Ramos (cell line): Measurements from ENCODE around the gene PACSIN2.
"Not testable (repeated sequence)": the region's sequence is repeated elsewhere in the genome, so short reads cannot be mapped to it uniquely, and the experiment has no call there.

Source experiments
- in situ Hi-C: fragments of 300-500 bp; cut with MboI; formaldehyde crosslinking; loops from one replicate; pipeline ENCODE4 v1.14.3; 2022; ENCODE audit warnings: low sequenced_read_pairs; ENCODE audit not compliant: unreplicated experiment

The PACSIN2 gene

GRCh38 chr22:43013355-43014315 is 1.3 kb downstream of the PACSIN2 start:
- in situ Hi-C loops, result no loop called here

GRCh38 chr22:43012390-43012789 is 2.6 kb downstream of the PACSIN2 start:
- in situ Hi-C loops, result no loop called here

- in situ Hi-C loops, result no loop called here
These were observed 3.9 kb downstream of the PACSIN2 start for GRCh38 chr22:43011079-43011478.

GRCh38 chr22:43009444-43009843 is 5.5 kb downstream of the PACSIN2 start:
- in situ Hi-C loops, result no loop called here

- in situ Hi-C loops, result no loop called here
These were observed 6.0 kb downstream of the PACSIN2 start for GRCh38 chr22:43008921-43009320.

DNA sequence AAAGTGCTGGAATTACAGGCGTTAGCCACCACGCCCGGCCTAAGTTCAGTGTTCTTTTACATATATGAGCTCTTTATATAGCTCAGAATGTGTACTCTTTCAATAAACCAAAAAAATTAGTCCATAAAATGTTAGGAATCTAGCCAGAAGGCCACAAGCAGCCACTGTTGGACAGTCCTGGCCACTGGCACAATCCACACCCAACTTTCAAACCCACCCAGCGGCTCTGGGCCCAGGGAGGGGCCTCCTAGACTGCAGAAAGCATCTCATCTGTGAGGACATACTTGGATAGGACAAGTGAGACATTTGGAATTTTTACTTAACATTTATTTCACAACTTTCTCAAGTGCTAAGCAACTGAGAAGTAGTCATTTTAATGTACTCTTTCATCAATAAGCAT is 6.4 kb downstream of the PACSIN2 start:
- in situ Hi-C loops, result no loop called here

DNA sequence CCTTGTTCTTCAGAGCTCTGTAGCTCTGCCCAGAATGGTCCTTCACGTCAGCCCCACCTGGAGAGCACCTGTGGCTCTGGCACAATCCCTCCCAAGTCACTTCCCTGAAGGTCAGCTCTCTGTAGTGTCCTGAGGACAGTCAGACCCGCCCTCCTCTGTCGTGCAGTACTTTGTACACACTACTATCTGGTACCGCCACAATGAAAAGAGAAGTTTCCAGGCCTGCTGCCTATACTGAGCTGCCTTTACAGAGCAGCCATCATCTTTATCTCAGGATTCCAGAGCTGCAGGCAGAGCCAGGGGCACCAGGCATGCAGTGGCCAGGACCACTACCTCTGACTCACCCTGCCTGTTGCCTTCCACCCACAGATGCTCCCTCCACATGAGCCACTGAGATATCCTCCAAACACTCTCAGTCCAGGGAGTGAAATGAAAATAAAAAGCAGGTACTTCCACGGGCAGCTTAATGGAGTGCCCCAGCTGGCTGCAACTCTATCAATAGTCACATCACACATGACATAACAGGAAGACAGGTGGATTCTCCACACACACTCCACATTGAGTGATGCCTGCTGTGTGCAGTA is 7.3 kb downstream of the PACSIN2 start:
- in situ Hi-C loops, result no loop called here

GRCh38 chr22:43006753-43007152 is 8.2 kb downstream of the PACSIN2 start:
- in situ Hi-C loops, result no loop called here

DNA sequence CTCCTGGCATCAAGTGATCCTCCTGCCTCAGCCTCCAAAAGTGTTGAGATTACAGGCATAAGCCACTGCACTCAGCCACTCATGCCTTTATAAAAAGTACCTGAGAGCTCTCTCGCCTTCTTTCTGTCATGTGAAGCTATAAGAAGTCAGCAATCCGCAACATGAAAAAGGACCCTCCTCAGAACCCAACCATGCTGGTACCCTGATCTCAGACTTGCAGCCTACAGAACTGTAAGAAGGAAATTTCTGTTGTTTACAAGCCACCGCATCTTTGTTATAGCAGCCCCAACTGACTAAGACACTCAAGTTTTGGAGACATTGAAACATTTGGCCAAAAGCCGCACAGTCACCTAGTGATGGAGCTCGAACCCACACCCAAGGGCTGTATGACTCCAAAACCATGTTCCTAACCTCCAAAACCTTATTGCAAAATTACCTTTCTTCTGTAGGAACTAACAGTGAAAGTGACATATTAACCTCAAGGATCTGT is 8.9 kb downstream of the PACSIN2 start:
- in situ Hi-C loops, result no loop called here

DNA sequence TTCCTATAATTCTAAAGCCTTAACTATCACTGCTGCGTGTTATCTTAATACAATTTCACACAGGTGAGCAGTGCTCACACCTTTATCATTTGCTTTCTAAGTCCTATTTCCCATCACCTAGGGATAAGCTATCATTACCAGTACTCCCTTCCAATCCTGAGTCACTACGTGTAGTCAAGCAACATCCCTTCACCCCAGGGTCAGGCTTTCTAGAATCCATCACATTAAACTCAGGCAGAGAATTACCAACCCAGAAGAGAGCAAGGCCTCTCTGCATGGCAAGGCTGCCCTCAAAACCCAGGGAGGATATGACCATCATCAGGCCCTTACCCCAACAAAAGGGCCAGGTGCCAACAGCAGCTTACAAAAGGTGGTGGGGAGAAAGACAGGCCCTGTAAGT is 9.8 kb downstream of the PACSIN2 start:
- in situ Hi-C loops, result no loop called here

GRCh38 chr22:43004362-43005035 is 10.4 kb downstream of the PACSIN2 start:
- in situ Hi-C loops, result no loop called here

DNA sequence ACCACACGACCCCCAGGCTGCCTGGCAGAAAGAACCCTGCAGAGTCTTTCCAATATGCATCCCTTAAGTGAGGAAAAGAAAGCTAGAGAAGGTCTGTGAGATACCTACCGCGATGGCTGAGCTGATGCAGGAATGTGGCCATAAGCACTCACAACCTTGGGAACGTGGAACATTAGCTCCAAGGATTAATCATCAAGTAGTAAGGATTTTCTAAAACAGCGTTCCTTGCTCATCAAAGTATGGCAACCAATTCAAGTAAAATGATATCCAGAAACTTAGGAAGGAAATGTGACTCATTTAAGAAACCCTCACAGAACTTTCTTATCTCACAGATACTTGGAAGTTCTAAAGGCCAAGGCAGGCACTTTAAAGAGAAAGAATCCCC is 12.8 kb downstream of the PACSIN2 start:
- in situ Hi-C loops, result no loop called here

DNA sequence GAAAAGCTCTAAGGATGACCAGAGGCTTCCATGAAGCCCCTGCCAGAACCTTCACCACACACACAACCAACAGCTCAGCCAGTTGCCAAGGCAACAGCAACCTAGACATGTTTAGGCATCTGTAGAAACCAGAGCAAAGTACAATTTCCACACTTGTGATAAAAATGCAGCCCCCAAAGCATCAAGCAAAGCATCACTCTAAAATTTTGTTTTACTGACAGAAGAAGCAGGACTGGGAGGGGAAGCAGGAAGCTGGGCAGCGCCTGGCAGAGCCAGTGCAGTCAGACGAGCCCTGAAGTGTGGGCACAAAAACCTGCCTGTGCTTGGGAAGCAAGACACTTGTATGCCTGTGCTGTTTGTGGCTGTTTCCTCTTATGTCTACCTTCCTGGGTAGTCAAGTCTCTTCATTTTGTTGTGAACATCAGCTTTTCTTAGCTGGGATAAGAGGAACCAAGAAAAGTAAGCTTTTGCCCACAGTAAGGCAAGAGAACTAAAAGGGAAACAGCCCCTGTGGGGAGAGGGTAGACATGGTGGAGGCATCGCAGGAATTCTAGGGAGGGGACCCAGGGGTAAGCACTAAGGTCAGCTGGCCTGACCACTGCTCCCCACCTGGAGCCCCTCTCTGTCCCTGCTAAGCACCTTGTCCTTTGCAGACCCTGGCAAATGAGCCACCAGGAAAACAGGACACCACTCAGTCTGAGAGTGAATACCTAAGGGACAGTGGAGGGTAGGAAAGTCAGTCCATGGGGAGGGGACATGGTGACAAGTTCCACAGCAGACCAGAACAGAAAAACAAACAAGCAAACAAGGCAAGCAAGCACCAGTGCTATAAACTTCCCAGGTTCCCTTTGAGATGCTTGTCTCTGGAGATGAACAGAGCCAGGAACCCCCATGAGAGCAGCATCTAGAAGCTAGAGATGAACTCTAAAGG is 13.4 kb downstream of the PACSIN2 start:
- in situ Hi-C loops, result no loop called here

GRCh38 chr22:43000441-43001175 is 14.3 kb downstream of the PACSIN2 start:
- in situ Hi-C loops, result no loop called here

- in situ Hi-C loops, result no loop called here
These were observed 17.3 kb downstream of the PACSIN2 start for GRCh38 chr22:42997582-42998090.

DNA sequence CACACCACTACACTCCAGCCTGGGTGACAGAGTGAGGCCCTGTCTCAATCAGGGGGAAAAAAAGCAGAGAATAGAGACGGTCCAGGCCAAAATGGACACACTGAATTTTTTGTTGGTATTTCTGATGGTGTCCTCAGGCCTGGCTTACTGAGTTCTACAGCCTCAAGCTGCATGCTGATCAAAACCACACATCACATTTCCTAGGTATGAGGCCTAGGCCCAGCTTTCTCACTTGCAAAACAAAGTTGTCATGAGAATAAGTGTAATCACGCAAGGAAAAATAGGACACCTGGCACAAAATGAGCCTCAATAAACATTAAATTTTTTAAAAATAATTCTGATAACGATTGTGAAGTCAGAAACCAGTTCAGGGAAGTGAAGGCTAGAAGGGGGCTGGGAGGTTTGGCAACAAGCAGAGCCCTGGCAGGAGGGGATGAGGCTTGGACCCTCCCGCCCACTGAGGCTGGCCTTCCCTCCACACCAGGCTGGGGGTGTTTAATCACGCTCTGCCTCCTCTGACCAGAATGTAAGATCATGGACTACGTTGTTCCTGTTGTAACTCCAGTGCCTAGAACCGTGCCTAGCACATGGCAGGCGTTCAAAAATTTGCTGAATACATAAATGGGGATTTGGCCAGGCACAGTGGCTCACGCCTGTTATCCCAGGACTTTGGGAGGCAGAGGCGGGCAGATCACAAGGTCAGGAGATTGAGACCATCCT is 18.1 kb downstream of the PACSIN2 start:
- in situ Hi-C loops, result no loop called here

DNA sequence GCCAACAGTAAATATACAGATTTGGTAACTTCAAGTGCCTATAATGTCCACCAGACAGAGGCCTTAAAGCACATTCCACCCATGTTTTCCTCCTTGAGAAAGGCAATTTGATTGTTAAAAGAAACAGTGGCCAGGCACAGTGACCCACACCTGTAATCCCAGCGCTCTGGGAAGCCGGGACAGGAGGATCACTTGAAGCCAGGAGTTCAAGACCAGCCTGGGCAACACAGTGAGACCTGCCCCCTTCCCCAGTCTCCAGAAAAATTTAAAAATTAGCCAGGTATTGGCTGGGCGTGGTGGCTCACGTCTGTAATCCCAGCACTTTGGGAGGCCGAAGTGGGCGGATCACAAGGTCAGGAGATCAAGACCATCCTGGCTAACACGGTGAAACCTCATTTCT is 19.3 kb downstream of the PACSIN2 start:
- in situ Hi-C loops, result not testable (repeated sequence)

DNA sequence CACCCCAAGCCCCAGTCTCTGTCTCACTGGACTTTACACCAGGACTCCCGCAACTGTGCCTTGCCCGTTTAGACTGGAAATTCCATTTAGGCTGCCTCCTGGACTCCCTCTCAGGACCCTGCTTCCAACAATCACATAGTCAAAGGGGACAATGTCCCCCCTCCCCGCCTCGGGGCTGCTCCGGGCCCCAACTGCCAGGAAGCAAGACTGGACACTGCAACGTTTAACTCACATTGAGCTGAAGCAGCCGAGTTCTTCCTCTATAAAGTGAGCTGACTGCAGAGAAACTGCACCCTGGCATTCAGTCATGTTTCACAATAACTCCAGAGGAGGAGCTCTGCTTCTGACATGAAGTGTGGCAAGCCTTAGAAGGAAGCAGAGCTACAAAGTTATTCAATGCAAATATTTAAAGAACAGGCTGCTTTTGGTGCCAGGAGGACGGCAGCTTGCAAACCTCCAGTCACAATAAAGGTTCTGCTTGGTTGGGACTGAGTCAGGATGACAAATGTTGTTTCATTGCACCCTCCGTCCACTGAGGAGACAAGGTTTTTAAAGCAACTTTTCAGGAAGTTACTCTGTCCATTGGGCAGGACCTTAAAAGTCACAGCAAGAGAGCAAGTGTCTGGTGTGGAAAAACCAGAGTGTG is 19.9 kb downstream of the PACSIN2 start:
- in situ Hi-C loops, result no loop called here
